ENCODE measurements around the gene USP20.

GRCh38 chr9:129887334-129888292 is 52.4 kb downstream of the USP20 start:
- peak in 1 of 6 experiments; percentile 7 for TF ChIP-seq CTCF (IDR thresholded peaks at IDR 0.05)
- TF ChIP-seq POLR2A (IDR thresholded peaks at IDR 0.05): no peak

Data from thyroid gland (tissue), 4 donors.